NCI-H226 (cell line): ENCODE data around the gene SERPINA1.
A peak's percentile ranks its signal among the peaks of the same experiment; 100 is the strongest.

Experiments used
- DNase-seq: peaks from one replicate; pipeline ENCODE4 v3.0.0-alpha.2; 2015

The SERPINA1 gene

DNA sequence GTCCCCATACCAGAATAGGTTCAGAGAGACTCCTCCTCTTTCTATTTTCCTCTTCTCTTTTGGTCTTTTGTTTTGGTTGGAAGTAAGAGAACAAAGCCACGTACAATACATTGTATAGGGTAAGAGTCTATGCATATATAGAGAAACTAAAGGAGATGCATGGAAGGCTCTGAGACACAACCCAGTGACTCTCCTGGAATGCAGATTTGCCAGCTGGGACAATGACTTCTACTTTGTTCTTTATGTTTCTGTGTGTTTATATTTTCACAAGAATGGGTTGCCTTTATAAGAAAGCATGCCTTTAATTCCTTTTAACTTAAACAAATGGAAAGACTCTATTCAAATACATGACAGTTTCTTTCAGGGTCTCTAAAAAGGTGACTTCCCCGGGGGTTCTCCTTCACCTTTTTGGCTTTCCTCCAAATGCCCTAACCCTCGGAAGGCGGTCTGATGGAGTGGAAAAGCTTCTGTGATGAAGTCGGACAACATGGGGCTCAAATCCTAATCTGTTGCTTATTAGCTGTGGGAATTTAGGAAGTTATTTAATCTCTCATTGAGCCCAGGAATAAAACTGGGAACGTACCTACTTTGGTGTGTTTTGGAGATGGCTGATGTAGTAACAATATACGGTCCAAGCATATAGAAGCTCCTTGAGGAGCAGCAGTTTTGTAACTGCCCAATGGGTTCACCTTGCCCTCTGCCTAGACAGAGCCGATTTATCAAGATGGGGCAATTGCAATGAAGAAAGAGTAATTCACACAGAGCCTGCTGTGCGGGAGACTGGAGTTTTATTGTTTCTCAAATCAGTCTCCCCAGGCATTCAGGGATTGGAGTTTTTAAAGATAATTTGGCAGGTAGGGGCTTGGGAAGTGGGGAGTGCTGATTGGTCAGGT is 9.1 kb upstream of the SERPINA1 start:
- no peak for DNase-seq

DNA sequence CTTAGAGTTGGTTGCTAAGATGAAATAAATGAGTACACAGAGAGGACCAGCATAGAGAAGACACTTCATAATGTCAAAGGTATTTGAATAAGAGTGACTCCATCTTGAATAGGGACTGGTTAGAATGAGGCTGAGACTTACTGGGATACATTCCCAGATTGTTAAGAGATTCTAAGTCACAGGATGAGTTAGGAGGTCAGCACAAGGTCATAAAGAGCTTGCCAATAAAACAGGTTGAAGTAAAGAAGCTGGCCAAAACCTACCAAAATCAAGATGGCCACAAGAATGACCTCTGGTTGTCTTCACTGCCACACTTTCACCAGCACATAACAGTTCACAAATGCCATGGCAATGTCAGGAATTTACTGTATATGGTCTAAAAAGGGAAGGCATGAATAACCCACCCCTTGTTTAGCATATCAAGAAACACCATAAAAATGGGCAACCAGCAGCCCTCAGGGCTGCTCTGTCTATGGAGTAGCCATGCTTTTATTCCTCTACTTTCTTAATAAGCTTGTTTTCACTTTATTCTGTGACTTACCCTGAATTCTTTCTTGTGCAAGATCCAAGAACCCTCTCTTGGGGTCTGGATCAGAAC is 8.3 kb upstream of the SERPINA1 start:
- no peak for DNase-seq

DNA sequence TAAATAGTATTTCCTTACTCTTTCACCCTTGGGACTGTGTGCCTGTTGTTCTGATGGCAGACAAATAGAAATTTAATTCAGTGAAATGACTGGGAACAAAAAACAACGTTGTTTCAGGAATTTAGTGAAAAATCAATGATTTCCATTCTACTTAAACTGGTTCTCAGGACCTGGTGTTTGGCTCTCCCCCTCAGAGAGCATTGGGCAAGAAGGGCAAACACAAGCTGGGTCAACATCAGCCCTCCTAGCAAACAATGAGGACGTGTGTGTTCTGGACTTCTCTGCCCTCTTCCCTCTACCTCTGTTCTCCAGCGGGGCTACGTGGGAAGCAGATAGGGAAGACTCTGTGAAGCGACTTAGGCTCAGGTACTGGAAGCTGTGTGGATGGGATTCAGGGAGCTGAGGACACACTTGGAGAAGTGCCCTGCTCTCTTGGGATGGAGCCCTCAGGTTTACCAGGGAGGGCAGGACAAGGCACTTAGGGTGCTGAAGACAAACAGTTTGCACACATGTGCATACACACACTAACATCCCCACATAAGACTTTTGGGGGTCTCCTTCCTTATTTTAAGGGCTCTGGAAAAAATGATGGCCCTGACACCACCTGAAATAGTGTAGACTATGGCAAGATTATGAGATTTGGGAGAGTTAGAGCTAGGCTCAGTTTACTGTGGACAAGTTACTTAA is 7.6 kb upstream of the SERPINA1 start:
- no peak for DNase-seq

DNA sequence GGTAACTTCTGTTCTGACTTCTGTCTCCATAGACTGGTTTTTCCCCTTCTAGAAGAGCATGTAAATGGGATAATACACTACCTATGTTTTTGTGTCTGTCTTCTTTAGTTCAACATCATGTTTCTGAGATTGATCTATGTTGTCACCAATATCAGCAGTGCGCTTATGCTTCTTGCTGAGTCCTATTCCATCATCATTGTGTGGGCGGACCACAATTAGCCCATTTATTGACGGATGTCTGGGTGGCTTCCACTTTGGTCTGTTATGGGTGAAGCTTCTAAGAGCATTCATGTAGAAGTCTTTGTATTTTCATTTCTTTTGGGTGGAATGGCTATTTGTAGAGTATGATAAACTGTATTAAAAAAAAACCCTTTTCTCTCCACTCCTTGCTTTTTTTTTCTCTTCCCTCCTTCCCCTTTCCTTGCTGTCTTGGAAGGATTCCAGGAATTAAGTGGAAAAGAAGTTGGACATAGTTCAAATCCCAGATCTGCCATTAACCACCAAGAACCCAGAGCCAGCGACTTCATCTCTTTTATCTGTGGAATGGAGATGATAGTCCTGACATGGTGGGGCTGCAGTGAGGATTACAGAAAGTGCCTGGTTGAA is 7.0 kb upstream of the SERPINA1 start:
- DNase-seq = no peak

DNA sequence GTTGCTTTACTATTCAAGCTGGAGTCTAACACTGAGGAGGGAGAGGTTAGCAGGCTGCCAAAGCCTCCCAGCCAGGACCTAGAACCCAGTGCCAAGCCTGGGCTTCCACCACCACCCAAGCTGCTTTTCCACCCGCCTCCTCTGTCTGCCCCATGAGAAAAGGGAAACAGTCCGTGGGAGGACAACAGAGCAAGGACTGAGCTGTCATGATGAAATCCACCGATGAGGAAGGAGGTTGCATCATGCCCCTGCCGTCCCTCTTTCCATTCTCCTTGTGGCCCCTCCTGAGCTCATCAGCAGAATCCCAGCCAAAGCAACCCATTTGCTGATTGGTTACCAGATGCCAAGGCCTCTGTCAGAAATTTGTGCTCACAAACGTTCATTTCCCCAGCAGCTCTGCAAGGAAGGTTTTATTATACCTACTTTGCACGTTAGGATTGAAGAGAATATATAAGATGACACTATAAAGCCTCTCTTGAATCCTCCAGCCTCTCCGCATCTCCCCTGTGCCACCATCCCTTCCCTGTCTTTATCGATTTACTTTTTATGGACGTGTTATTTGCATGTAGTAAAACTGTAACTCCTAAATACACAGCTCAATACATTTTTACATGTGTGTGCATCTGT is 6.3 kb upstream of the SERPINA1 start:
- peak; percentile 47 for DNase-seq

DNA sequence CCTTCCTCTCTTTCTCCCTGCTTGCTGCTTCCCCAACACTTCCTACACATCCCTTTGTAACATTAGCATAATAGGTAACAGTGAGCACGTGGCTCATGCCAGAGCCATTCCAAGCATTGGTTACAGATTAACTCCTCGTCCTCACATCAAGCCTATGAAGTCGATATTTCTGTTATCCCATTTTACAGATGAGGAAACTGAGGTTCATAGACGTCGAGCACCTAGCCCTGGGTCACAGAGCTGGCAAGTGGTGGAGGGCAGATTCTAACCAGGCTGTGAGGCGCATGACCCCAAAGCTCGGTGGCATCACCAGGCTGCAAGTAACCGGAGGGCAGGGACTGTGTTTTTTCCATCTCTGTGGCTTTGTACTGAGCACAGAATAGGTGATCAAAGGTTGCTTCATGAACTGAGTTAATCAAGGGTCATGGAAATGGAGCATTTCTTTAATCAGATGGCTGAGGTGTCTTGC is 5.7 kb upstream of the SERPINA1 start:
- no peak for DNase-seq

DNA sequence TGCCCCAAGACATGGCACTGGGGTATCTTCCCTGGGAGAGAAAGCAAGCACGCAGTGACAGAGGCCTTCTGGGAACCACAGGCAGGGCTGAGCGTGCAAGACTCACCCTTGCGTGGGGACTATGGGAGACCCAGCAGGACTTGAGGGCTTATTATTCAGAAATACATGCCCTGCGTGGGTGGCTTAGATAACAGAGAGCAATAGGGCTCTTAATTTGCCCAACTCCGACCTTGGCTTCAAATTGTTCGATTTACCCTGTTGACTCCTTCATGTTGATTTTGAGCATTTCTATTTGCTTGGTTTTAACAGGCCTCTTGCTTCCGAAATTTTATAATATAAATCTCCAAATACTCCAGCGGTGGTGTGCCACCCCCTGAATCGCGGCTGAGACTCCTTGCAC is 5.1 kb upstream of the SERPINA1 start:
- DNase-seq = no peak

DNA sequence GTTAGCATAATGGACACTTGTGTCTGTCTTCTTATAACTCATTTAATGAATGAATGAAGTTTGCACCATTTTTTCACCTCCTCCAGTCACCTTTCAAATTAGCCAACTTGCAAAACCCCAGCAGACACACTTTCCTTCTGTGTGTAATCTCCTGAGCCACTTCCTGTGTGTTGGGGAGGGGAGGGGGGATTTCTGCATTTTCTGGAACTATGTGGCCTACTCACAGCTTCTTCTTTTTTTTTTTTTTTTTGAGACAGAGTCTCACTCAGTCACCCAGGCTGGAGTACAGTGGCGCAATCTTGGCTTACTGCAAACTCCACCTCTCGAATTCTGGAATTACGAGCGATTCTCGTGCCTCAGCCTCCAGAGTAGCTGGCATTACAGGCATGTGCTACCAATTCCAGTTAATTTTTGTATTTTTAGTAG is 4.1 kb upstream of the SERPINA1 start:
- peak; percentile 67 for DNase-seq

DNA sequence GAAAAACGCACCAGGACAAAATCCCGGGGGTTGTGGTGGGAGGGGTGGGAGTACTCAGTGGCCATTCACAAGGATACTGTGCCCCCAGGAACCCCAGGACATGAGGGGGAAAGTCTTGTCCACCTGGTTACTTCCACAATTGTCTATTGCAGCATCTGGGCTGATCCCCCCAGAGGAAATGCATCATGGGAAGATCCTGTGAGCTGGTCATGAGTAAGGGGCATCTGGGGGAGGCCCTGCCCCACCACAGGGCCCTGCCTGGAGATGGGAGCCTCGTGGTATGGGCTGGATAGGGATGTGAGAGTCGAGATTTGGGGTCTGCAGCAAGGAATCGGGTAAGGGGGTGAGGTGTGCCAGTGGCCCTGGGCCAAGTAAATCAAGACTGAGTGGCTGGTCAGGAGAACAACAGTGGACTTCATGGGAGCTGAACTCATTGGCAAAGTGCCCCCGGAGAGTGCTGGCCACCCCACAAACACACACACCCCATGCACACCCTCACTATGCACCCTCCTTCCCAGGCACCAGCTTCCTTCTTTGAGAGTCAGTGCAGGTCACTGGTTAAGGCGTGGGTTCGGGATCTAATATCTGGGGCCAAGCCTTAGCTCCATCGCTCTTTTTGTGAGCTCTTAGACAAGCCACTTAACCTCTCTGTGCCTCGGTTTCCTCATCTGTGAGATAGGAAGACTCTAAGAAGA is 3.0 kb upstream of the SERPINA1 start:
- no peak for DNase-seq

DNA sequence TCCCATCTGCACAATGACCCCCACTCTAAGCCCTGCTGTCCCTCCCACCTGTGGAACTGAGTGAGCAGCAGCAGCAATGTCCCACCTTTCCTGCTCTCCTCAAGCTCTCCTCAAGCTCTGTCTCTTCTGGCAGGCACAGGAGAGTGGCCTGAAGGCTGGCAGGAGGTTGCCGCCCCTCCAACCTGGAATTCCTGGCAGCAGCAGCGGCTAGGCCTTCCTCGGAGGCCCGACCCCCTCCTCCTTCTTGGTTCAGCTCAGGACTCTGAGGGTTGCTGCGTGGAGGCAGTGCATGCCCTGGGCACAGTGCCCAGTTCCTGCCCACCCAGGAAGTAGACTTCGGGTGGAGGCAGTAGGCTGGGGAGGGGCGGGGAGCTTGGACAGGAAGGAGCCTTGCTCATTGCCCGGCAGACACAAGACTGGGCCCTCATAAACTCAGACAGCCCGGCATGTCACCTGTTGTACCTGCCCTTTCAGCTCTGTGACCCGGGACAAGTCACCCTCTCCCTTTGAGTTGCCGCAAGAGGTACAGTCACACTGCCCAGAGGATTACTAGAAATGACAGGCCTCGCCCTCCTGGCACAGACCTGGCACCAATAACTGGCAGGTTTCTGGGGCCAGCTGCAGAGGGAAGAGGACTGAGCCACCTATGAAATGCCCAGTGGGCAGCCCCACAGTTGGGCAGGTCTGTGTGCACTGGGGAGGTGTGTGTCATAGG is 2.1 kb upstream of the SERPINA1 start:
- DNase-seq = peak; percentile 53

DNA sequence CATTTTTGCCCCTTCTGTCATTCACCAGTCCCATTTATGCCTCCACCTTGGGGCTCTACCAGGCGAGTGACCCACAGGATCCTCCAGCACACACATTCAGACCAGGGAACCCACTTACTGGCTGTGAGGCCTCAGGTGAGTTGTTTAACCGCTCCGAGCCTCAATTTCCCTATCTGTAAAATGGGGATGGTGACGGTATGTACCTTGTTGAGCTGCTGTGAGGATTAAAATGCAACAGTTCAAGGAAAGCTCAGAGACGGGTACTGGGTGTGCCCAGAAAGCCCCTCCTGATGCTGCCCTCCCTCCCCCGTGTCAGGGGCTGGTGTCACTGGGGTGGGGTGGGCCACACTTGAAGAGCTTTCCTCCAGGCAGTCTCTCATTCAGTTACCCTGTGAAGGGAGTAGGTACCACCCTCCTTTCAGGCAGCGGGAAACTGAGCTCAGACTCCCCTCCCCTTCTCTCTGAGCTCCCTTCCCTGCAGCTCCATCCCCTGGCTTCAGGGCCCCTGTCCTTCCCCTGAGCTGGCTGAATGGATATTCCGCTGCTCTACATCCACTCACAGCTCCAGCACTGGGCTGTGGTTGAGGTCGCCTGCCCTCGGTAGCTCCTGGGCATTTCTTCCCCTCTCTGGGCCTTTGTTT is 1.4 kb upstream of the SERPINA1 start:
- DNase-seq = no peak

DNA sequence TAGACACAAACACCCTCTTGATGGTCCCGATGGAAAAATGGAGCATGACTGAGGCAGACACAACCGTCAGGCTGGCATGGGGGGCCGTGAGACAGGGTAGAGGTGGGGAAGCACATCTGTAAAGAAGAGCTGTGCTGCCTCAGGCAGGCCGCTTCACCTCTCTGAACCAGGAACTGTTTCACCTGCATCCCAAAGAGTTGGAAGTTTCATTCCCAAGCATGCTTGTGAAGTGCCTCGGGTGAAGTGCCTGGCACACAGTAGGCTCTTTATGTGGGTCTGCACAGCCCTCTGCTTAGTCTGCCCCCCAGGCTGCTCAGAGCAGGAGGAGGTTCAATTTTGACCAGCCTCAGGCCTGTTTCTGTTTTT is 685 bp upstream of the SERPINA1 start:
- DNase-seq = no peak

DNA sequence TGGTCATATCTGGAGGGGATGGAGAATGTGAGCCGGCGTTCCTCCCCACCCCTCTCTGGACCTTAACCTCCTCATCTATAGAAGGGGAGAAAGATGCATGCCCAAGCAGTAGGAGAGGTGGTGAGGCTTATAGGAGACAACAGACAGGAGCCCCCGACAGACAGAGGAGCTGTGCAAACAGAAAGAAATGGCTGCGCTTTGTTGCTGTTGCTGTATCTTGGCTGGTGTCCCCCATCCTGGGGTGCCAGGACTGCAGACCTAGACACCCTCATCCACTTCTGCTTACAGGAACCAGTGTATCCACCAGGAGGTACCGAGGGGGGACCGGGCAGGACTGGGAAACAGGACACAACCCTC is 397 bp downstream of the SERPINA1 start:
- DNase-seq = no peak

DNA sequence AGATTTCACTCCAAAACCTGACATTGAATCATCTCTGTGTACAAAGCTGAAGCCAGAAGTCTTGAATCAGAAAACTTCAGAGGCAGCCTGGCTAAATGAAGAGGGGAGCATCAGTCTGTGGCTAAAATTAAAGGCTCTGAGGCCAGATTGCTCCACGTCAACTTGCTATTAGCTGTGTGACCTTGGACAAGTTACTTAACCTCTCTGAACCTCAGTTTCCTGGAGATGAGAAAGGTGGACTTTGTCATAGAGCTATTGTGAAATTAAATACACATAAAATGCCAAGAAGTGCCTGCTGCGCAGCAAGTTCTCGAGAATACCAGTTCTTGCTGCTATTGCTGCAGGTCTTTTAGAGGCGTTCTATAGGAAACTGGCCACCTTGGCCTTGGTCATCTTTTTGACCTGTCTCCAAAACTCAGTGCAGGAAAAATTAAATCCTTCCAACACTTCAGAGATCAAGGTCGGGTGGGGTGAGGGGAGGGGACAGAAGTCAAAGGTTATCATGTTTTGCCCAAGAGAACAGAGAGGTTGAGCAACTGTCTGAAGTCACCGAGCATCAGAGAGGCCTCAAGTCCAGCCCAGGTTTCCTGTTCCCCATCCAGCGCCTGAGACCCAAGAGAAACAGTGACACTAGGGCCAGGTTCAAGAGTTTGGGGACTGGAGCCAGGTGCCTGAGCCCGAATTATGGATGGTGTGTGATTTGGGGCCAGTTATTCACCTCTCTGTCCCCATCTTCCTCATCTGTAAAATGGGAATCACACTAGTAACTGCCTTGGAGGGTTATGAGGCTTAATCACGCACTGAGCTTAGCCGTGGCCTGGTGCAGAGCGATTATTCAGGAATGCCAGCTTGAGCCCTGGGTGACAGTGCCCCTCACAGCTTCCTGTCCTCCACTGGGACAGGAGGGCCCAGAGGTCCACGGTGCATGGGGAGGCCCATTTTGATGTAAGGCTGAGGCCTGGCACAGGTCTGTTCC is 1.1 kb downstream of the SERPINA1 start:
- no peak for DNase-seq

DNA sequence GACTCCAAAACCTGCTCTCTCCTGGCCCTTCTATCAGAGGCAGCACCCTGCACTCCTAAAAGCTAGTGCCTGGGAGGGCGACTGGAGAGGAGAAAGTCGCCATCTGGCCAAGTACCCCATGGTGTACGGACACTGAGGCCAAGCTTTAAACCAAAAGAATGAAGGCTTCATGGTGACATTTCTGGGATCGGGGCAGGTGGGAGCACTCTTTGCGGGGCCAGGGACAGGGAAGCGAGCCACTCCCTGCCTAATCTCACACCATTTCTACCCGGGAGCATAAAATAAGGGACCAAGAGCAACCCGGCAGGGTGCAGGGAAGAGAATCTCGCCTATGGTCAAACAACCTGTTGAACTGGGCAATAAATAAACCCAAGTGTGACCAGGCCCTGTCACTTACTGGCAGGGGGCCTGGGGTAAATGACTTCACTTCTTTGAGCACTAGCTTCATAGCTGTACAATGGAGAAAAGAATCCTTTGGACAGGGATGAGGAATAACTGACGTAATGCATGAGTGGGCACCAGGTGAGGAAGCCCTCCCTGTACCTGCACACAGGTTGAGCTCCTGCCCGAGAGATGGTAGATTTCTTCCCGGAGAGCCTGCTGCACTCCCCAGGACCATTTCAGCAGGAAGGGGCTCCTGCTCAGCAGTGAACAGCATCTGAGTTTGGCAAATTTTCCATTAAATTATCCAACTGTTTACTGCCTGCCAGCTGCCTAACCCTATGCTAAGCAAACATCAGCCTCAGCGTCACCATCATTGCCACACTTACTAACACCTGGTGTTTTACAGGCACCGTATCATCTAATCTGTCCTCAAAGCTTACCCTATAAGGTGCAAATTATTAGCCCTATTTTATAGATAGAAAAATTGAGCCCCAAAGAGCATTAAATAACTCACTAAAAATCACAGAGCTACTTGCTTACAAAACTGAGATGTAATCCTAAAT is 2.0 kb downstream of the SERPINA1 start:
- no peak for DNase-seq

DNA sequence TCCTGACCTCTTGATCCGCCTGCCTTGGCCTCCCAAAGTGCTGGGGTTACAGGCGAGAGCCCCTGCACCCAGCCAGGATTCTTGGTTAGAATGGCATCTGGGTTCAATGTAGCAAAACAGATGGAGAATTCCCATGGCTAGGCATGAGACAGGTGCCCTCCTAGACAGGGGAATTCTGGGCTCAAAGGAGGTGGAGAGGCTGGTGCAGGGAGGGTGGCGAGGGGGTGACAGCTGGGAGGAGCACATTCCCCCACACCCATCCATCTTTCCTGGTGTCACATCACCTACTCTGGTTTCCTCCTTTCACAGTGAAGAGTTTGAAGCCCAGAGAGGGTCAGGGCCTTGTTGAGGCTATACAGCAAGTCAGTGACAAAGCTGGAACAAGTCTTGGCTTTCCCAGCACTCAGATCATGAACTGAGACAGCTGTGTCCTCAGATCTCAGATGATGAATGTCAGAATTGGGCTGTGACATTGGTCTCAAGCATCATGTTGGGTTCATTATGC is 2.8 kb downstream of the SERPINA1 start:
- no peak for DNase-seq

DNA sequence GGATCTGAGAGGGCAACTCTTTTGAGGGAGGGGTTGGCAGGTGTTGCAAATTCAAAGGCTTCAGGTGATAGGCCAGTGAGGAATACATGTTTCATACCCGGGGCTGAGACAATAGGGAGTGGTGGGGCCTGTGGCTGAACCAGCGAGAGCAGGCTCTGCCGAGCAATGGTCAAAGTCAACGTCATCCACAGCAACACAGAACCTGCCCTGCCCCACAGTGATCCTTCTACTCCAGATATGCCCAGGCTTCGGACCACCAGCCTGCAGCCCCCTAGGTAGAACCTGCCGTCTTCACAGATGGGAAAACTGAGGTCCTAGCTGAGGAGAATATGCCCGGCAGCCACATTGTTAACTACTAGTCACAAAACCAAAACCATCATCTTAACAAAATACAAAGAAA is 4.1 kb downstream of the SERPINA1 start:
- no peak for DNase-seq

DNA sequence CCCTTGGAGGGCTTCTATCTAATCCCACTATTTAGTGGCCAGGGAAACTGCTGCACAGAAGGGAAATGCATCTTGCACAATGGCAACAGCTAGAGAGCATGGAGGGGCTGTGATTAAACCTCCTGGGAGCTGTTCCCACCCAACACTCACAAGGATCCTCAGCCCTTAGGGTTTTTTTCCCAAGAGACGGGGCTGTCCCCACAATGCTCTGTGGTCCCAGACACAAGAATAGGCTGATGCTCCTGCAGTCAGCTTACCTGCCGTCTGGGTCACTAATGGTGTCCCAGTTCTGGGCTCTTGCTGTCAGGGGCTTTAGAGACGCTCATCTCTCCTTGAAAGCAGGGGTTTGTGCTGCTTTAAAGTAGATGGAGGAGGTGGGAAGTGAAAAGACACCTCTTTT is 4.6 kb downstream of the SERPINA1 start:
- no peak for DNase-seq
